Measurements from ENCODE around the gene SRPX.

SRPX gene

DNA sequence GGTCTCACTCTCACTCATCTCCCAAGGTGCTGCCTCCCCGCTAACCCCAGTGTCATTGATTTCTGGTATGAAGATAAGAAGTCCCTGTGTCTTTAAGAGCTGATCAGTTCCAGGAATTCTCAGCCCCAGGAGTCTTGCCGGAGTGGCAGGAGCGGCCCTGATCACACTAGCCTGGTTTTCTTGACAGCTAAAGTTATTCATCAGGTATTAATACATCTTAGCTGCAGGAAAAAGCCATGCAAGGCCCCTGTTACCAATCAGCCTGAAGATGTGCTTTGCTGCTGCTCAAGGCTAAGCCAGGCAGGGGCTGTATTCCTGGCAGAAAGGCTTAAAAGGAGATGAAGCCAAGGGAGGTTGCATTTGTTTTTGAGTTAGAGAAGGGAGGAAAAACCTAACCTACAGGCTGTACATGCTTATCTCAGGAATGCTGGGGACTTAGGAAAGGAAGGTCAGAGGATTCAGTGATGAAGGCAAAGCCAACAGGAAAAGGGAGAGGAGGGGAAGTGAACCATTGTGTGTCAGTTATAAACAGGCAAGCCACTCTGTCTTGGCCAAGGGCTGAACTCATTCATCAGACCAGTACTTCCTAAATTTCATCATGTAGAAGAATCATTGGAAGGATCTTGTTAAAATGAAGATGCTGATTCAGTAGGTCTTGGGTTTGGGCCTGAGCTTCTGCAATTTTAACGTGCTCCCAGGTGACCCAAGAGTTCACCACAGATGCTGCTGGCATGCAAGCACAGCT lies 8.6 kb downstream of the SRPX start:
- DNase-seq: no peak

DNA sequence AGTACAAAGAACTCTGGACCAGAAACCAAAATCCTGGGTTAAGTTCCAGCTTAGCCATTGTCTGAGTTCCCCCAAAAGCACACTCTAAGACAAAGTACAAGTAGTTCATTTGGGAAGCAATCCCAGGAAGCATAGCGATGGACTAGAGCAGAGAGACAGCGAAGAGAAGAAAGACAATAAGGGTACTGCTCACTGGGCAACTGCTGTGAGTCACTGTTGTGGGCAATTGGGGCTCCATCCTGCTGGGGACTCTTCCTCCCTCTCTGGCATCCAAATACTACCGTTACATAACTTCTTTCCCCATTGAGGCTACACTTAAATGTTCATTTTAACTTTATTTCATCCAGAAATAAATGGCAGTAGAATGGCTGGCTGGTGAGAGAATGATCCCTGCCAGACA lies 14.1 kb downstream of the SRPX start:
- peak in 14 of 56 donors; percentile 1 to 16 (median 5) for DNase-seq

DNA sequence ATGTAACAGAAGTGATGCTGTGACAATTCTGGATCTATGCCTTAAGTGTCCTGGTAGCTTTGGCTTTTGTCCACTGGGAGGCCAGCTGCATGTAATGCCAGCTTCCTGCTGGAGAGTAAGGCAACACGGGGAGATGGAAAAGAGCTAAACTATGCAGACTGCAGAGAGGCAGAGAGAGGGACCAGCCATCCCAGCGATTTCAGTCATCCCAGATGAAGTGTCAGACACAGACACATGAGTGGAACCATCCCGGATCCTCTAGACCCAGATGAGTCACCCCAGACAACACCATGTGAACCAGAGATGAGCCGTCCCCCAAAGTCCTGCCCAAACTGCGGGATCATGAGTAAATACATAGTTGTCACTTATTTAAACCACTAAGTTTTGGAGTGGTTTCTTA lies 14.6 kb downstream of the SRPX start:
- peak in 2 of 56 donors; percentile 0 to 4 for DNase-seq

DNA sequence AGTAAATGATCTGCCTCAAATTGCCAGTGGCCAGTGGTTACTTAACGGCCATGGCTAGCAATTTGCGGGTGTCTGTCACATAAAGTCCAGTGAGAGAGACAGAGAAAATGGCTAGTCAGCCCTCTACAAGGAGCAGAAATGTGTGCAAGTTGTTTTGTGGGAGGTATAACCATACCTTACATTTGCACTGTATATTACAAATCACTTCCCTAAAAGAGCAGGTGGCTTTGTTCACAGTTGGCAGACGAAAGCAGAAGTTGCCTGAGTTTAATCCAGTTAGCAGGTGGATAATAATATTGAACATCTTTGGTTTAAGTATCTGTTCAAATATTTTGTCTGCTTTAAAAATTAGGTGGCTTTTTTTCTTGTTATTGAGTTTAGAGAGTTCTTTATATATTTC lies 15.6 kb downstream of the SRPX start:
- DNase-seq: no peak

DNA sequence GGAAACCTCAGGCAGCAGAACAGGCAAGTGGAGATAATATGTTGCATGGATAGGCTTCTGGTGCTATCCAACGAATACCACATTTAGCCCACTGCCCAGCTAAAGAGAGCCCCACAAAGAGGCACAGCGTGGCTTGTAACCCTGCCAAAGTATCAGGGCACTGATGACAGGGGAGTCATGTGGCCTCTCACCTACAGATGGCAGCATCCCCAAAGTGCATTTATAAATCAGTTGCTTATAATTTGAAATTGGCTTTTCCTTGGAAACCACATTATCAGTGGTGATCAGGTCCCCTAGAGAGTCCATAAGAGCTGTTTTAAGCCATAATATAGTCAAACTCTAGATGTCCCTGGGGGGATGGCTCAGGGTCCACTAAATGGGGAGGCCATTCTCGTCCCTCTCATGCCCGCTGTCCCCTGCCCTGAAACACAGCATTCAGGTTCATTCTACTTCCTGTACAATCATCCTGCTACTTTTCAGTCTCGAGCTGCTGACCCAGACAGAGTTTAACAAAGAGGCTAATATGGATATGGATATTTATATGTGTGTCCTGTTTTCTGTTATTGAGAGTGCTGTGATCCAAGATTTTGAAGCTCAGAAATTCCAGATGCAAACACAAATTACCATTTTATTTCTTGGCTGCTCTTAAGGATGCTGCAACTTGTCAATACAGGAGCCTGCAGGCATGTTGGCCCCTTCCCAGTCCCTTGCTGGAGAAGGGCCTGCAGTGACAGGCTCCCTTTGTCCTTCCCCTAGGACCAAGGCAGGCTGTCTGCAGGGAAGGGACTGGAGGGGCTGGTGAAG lies 28.5 kb downstream of the SRPX start:
- peak in 17 of 56 donors; percentile 0 to 19 (median 0) for DNase-seq

DNA sequence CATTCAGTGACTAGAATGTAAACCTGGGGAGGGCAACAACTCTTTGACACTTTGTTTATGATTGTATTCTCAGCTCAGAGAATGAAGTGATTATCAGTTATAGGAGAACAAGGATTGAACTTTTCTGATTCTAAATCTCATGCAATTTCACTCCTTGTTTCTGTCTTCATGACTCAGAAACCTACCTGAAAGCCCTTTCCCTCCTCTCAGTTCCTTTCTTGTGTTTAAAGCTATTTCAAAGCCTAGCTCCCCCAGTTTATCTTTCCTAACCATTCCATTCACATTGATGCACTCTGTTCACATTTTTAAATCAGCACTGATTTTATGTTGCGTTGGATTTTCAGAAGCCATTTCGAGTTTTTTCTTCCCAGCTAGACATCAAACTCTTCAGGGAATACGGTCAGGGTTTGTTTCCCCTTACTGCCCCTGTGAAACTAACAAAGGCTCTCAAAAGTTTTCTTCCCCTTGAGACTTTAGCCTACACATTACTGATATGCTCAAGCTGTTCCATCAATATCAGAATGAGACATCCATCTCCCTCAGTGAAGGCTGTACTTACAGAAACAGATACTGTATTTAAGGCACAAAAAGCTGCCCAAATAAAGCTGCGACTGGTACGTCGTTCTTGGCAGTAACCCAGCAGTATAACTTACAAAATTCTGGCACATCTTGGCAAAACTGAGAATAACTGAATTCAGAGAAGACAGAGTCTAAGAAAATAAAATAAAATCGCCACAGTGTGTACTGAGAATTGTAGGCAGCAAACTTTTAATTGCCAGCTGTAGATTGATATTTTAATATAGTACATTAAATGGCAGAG lies 31.0 kb downstream of the SRPX start:
- DNase-seq: no peak

DNA sequence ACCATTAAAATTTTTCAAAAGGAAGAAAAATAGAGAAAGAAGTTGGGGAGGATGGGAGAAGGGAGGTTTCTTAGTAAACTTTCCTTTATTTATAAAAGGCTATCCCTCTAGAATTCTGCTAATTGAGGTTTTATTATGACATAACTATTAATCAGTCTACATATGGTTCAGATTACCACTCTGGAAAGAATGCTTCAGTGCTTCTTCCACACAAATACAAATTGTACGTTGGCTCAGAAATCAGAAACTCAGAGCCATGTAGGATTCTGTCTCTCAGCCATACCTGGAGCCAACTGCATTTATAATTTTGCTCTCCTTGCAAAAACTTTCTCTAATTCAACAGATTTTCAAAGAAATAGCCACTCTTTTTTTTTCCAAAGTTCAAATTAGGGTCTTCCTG lies 37.1 kb downstream of the SRPX start:
- DNase-seq: no peak

DNA sequence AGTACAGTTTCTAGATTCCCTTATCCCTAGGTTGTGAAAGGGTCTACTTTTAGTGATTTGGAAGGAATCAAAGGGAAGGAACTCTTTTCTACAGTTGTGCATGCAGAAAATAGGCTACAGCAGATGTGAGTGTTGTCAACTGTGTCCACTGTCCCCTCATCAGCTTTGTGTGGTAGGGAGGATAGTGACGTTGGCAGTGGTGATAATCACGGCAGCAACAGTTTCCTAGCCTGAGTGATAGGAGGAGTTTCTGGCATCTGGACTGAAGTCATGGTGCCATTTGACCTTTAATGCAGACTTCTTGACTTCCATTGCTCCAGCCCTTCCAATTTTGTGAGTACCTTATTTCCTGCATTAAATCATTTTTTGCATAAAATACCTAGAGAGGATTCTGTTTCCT lies 39.3 kb downstream of the SRPX start:
- DNase-seq: no peak

DNA sequence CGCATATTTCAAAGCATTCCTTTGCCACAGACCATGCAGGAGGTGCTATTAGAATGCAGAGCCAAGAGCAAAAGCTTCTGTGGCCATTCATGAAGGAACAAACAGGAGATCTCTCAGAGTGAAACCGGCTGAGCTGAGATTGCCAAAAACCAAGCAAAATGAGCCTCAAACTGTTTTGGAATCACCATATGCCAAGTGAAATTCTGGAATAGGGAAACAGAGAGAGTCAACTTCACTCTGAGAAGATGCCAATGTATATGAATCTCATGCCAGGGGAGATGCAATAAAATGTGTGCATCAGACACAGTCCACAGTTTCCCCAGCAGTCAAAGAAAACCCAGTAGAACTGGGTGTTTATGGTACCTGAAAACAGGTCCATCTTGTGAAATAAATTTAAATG lies 42.3 kb downstream of the SRPX start:
- DNase-seq: no peak

DNA sequence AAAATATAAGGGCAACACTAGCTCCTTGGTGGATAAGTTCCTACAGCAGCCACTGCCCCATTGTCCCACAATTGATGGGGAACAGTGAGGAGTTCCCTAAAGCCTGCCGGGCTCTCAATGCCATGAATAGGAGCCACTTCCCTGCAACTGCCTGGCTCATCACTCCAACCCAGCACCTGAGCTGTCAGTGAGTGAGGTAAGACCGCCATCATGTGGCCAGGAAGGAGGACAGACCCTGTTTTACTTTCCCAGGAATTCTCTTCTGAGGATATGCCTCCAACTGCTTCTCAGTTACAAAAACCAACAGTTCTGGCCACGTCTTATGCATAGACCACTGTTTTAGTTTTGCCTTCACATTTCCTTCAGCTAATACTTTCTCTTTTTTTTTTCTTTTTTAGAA lies 45.5 kb downstream of the SRPX start:
- peak in 16 of 56 donors; percentile 0 to 35 (median 2) for DNase-seq

DNA sequence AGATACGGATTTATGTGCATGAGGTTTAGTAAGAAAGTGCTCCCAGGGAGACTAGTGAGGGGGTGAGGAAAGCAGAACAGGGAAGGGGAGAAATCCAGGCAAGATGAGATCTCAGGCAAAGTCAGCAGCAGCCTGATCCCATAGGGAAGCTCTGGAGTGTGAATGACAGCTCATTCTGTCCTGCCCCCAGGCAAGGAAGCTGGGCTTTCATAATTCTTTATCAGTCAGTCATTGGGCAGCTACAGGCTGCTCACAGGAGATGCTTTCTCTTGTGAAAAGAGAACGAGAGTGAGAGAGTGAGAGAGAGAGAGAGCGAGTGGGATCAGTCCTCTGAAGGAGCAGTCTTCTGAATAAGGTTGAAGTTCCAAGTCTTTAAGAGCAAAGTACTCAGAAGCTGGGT lies 48.1 kb downstream of the SRPX start:
- no peak for DNase-seq

DNA sequence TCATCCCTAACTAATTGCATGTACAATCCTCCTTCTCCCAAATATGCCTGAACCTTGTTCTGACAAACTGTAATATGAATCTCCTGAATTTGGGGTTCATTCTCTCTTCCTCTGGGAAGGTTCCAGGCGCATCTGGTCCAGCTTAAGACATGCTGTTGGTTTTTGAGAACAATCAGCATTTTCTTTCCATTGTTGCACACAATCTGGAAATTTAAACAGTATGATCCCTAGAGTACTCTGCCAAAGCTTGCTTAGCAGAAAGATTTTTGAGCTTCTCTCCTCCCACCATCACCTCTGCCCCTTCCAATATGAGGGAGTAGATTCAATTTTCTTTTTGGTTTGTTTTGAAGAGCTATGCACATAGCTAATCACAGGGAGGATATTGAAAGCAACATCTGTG lies 50.1 kb downstream of the SRPX start:
- no peak for DNase-seq

DNA sequence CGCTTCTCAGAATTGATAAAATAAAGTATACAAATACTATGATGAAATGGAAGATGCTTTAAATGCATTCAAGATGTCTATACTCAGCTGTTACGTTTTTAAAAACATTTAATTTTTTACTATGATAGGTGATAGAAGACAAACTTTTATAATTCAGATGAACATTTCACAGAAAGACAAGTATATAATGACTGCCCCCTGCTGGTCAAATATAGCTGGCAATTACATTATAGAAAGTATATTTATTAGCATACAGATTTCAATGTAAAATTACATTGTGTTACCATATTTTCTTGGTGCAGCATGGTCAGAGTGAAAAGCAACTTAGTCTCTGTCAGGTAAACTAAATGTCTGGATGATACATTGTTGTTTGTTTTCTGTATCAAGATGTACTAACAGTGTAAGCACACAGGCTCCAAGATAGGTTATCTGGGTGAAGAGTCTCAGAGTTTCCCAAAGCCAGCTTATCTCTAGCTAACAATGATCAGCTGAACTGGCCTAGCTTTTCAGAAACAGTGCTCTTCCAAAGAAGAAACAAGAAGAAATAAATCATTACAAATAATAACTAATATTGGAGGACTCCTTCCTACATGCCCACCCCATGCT lies 54.1 kb downstream of the SRPX start:
- DNase-seq: peak in 2 of 56 donors; percentile 0 to 9

DNA sequence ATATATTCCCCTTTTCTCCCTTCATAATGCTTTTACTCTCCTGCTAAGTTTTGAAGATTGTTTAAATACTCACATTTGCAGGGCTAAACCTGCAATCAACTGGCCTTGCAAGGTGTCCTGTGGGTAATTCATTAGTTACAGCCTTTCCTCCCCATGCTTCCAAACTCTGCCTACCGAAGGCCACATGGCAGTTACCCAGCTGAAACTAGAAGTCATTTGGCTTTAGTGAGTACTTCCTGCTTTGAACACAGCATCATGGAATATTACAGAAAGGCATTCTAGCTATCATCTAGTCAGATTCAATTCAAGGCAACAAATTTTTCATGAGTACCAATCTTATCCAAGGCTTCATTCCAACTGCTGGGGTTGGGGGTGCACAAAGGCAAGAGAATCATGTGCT lies 55.6 kb downstream of the SRPX start:
- DNase-seq: no peak

DNA sequence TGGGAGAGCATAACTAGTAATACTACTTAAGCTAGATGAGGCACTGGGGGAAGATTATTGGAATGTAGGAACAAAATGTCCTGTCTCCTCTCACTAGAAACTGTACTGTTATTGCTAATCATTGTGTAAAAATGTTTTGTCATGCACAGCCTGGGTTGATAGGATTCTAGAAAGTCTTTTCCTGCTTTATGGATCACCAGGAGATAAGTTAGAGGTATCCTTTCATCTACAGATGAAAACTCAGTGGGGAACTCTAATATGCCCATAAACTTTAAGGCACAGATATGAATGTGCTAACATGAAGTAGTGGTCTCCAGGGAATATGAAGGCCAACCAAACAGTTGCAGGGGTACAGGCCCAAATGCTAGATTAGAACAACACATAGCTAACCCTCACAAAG lies 57.5 kb downstream of the SRPX start:
- no peak for DNase-seq

DNA sequence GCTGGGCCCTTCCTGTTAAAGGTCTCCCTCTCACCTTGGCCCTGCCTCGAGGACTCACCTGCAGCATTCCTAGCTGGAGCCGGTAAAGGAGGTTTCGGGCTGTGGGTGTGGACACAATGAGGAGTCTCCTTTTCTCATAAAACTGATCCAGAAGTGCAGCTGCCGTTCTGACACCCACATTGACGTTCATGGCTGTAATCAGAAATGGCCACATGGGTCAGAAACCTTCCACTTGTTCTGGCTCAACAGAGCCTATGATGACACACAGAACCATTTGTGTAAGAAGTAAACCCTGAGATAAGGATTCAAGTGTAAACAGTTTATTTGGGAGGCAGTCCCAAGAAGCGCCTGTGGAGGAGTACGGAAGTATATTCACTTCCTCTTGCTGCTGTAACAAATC lies 63.8 kb downstream of the SRPX start:
- no peak for DNase-seq

DNA sequence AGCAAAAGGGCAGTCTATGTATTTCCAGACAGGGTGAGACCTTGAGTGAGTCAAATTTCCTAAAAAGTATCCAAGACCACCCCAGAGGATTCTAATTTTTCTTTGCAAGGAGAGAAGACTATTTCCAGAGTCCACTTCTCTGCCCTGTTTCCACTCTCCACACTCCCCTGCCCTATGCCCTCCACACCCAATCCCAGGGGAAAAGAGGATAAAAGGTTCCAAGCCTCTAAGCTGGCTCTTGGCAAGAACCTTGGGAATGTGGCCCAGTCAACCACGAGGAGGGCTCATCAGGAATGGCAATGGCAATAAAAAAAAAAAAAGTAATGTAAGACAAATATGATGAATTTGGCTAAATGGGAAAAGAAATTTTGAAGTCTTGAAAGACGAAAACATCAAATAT lies 65.9 kb downstream of the SRPX start:
- no peak for DNase-seq

DNA sequence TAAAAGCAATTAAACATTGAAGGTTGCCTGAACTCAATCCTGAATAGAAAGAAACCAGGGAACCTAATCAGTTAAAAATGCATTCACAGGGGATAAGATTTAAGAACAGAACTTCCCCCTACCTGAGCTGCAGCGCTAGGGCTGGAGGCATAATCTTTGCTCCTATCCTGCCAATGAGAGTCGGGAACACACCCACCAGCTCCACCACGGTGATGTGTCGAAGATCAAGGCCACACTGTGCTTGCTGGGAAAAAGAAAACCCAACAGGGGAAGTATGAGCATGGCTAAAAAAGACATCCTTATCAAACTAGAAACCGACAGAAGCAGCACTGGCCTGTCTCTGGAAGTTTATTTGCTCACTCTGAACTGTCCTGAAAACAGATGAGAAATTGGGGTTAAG lies 66.3 kb downstream of the SRPX start:
- DNase-seq: no peak

DNA sequence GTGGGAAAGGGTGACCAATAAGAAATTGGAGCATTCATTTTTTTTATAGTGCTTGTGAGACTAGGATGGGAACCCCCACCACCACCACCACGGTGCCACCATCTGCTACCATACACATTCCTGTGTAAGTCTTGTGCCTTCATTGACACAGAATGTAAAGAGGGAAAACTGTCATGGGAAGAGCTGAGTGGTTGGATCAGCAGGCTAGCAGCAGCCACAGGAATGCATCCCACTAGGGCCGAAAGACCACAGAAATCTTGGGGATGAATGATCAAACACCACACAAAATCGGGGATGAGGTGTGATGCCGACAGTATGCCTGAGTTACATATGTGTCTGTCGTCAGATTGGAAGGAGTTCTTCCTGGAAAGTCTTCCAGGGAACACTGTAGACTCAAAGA lies 69.2 kb downstream of the SRPX start:
- DNase-seq: no peak

DNA sequence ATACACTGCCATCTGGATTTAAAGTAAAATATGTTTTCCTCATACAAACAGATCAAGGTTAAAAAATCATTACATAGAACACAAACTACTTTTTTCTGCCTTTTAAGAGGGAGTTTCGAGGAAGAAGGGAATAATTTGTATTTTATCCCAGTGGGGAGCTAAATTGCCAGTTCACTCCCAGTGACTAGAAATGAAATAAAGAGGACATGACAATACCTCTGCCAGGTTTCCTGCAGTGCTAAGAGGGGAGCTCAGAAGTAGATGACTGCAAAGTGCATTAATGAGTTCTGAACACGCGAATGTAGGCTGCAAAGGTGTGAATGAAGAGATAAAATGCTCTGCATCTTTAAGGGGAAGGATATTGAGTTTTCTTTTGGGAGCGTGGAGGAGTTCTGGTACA lies 69.7 kb downstream of the SRPX start:
- DNase-seq: no peak

DNA sequence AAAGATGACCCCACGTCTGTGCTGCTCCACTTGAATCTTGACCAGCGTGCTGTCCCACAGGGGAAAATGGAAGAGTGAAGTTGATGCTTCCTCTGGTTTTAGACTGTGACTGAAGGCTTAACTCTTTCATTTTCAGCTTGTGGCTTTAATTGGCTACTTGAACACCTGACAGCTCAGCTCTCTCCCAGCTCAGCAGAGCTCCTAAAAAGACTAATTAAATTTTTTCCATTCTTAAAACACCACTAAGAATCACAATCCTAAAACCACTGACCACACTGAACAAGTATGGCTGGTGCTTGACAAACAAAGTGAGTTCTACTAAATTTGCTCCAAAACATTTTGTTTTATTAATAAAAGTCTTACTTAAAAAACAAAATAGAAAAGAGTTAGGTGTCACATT lies 71.7 kb downstream of the SRPX start:
- DNase-seq: no peak

DNA sequence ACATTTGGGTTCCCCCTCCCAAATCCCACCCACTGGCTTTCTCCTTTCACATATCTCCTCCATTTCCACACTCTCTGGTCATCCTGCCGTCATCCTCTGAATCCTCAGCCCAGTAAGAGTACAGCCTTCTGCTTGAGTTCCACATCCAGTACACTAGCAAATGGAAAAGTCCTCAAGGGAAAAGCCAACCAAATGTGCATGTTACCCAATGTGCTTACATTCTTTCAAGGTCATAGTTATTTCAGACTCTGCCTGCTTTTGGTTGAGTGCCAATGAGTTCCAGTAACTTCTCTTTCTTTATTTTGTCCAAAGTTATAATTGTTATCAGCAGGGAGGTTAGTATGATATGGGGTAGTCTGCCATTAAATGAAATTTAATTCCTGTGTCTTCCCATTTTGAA lies 78.1 kb downstream of the SRPX start:
- DNase-seq: no peak

All from nucleus accumbens (tissue), 56 donors.